GM21381 (cell line): ENCODE measurements around the gene NEUROD6.

Experiments used
- ATAC-seq: cut with Tn5 transposase; IDR thresholded peaks from one replicate; pipeline ENCODE4 v1.9.1; 2021; ENCODE audit warnings: mild to moderate bottlenecking, moderate library complexity; ENCODE audit not compliant: unreplicated experiment

Gene NEUROD6

GRCh38 chr7:31340603-31341002 lies at the start of gene NEUROD6:
TSS of gene NEUROD6 (minus strand) at chr7:31340726. CDS start at chr7:31339268, 1,458 bp downstream.
- no peak for ATAC-seq

GRCh38 chr7:31384466-31384865 lies 43.9 kb upstream of the NEUROD6 start:
- no peak for ATAC-seq

GRCh38 chr7:31382722-31383121 lies 42.2 kb upstream of the NEUROD6 start:
- no peak for ATAC-seq

- ATAC-seq: peak; percentile 81
Observed at GRCh38 chr7:31373337-31374289, 33.1 kb upstream of the NEUROD6 start.

GRCh38 chr7:31372231-31372959 lies 31.9 kb upstream of the NEUROD6 start:
- no peak for ATAC-seq

DNA sequence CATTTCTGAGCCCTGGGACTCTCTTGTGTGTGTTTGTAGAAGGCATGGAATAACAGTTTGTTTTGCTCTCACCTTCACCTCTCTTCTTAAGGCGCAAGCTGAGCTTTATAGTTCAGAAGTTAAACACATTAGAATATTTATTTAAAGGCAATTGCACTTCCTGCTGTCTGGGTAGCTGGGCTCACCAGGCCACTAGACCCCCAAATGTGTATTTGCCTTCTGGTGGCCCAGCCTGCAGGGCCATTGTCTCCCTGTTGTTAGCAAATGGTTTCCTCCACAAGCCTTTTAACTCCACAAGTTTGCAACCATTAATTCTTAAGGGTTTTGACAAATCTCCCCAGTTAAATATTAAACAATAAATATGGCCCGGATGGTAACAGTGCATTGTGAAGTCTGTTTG lies 31.1 kb upstream of the NEUROD6 start:
- no peak for ATAC-seq

DNA sequence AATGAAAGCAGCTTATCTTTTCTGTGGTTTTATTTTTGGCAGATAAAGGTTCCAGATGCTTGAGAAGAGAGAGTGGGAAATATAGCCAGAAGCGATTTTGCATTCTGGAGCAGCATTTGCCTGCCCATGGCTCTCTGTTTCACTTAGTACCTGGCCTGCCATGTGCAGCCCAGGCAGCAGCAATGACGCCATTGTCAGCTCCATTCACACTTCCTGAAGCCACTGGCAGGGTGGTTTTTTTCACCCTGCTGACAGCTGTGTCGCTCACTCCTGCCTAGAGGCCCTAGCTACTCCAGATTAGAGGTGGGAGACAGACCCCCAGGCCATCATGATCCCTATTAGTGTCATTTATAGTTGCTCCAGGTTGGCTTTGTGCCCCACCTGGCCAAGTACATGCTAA lies 30.1 kb upstream of the NEUROD6 start:
- ATAC-seq: no peak

DNA sequence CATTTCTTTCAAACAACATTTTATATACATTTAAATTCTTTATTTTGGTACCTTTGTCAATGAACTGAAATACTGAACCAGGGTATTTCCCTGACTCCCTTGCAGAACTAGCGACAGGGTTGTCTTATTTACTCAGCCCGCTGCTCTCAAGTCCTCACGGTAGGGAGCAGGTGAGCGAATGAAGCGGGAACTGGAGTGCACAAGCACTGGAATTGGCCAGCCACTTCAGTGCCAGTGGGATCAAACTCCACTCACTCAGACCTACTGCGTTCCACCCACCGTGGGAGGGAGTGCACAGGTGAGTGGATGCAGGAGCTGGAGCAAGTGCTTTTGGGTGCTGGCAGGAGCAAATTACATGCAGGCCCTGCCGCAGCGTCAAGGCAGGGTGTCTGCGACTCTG lies 28.1 kb upstream of the NEUROD6 start:
- ATAC-seq: no peak

DNA sequence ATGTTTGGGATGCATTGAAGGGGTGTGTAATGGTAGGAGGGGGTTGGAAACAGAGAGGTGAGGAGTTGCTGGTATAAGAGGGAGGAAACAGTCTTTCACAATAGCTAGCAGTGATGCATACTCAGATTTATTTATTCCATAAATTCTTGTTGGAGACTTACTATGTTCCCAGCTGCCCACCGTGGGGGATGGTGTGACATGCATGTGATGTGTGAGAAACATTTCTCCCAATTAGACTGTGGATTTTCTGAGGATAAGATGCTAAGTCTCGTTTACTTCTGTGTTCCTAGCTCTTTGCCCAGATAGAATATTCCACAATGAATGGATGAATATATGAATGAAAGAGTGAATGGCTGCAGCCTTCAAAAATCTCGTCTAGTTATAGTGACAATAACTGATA lies 23.0 kb upstream of the NEUROD6 start:
- no peak for ATAC-seq

DNA sequence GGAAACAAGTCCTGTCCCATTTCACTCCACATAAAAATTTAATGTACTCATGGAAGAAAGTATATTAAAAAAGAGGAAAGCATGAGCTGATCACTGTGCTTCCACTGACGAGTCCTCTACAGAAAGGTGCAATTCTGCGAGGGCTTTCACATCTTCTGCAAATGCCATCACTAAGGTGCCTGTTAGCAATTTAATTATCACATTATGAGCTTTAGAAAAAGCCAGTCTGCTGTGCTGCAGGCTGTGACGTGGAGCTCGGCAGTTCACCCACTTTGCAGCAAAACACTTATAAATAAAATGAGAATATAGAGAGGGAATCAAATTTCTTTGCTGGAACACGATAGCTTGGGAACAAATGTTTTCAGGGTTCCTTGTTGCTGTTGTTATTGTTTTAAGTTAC lies 22.5 kb upstream of the NEUROD6 start:
- ATAC-seq: no peak

DNA sequence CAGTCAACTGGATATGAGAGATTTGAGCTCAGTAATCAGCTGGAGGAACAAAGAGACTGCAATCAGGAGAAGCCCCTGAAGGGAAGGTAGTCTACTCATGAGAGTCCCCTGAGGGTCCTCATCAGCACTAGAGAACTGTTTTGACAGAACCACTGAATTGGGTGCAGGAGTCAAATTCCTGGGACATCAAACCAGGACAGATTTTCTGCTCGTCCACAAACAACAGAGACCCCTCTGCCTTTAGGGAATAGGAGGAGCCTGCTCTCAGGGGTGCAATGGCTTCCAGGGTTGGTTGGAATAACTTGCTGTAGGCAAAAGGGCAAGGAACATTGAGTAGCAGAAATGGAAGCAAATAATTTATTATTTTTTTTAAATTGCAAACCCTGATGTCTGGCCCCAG lies 21.9 kb upstream of the NEUROD6 start:
- no peak for ATAC-seq

DNA sequence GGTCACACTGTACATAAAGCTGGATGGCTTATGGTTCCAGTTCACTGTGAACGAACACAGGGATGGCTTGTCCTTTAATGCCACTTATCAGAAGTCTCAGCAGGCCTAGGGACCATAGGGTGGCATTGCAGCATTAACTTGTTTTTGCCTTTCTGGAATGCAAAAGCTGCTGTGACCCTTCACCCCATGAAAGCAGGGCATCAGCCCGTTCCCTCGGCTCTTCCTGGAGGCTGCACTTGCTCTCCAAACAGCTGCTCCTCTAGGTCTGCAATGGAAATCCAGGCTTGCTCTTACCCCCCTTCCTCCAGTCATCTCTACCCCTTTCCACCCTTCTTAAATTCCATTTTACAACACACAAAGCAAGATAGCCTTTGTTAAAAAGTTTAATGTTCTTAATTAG lies 17.9 kb upstream of the NEUROD6 start:
- ATAC-seq: no peak

DNA sequence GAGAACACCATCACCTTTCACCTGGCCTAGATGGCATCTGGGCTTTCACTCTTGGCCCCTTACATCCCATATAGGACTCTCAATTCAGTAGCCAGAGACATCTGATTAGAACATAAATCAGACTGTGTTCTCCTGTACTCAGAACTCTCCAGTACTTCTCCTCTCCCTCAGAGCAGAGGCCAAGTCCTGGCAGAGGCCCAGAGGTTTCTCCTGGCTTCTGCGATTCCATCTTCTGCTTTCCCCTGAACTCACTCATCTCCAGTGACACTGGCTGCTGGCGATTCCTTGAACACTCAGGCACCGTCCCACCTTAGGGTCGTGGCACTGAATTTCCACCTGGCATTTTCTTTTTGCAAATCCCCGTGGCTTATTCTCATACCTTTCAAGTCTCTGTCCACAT lies 4.9 kb upstream of the NEUROD6 start:
- ATAC-seq: no peak

GRCh38 chr7:31343516-31344305 lies 3.2 kb upstream of the NEUROD6 start:
- ATAC-seq: no peak

DNA sequence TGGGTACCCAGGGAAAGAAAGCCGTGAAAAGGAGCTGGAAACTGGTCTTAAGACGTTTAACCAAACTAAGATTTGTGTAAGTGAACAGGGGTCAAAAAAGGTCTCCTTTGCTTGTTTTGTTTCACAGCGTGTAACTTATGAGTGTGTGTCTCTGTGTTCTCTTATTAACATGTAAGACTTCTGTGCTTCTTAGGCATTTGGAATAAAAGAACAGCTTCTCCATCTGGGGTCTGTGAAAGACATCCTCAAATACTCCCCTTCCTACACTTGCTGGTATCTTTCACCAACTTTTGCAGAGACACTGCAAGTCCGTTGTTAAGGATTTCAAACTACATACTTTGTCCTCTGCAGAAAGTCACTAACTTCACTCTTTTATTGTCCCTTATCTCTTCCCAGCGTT lies 615 bp upstream of the NEUROD6 start:
- no peak for ATAC-seq

GRCh38 chr7:31340051-31340450 lies 475 bp downstream of the NEUROD6 start:
- no peak for ATAC-seq

DNA sequence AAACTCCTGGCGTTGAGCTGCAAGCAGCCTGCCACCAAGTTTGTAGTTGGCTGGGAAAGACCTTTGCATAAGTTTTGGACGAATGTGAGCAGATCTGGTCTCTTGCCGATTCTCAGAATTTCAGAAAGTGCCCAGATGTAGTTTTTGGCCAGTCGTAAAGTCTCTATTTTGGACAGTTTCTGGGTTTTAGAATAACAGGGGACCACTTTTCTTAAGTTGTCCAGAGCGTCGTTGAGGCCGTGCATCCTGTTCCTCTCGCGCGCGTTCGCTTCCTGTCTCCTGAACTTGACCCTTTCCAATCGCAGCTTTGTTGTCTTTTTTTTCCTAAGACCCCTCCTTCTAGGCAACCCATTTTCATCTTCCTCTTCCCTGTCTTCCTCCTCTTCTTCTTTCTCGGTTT lies 1.8 kb downstream of the NEUROD6 start:
- no peak for ATAC-seq

DNA sequence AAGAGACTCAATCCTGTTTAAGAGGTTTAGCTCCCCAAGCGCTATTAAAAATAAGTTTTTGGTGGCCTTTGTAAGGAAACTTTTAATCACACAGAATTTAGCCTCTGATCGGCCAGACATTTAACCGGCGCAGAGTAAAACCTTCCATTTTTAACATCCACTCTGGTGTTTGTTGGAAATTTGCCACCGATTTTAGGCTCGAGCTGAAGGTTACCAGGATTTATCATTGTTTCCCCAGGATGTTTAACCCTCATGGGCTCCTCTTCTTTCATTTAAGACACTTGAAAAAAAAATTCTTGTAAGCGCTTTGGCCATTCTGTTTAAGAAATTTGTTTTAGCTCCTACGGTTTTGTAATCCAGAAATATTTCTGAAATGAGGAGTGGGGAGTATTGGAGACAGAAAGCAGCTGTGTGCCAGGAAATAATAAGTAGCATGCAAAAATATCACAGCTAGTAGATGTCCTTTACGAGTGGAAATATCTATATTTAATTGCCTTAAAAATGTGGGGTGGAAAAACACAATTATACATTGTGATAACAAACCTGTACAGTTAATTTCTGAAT lies 3.4 kb downstream of the NEUROD6 start:
- no peak for ATAC-seq

DNA sequence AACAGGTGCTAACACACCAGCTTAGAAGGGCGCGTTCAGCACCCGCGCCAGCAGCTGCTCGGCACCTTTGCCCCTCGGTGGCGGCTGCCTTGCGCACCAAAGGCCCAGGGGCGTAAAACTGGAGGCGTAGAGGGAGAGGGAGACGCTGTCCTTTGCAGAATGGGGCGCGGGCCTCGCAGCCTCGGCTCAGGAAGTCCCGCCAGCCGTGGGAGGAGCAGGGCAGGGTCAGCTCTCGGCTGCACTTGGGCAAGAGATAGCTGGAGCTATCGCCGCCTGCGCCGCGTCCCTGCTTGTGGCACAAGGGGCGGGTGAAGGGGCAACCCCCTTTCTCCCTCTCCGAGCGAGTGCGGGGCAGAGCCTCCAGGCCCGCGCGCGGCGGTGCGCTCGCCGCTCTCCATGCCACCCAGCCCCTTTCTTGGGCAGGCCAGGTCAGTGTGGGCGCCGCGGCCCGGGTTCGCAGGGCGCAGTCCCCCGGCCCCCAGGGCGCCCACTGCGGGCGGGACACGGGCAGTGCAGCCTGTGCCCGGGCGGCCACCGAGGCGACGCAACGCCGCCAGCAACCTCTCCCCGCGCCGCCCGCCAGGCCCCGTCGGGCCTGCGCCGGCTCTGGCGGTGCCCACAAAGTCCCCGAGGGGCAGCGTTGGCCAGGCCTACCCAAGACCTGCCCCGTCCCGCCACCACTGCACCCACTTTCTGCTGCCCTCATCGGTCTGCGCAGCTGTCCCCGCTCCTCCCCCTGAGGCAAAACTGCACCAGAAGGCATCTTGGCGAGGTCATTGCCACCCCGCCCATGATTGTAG lies 4.1 kb downstream of the NEUROD6 start:
- no peak for ATAC-seq

- ATAC-seq: no peak
Observed at GRCh38 chr7:31335884-31336201, 4.7 kb downstream of the NEUROD6 start.
